GM12878 (cell line): Measurements from ENCODE around the gene HCST.

Experiments used
- E2F4 ChIP-seq: IDR thresholded peaks from 2 replicates; pipeline ENCODE4 v1.6.1; 2012; ENCODE audit warnings: low read depth, low read length, improper control_type of control experiment
- HDGF ChIP-seq: fragments of 450-650 bp; IDR thresholded peaks from 2 replicates; pipeline ENCODE4 v1.6.1; 2016; ENCODE audit warnings: antibody characterized with exemption
- RAD21 ChIP-seq: IDR thresholded peaks from 2 replicates; pipeline ENCODE4 v1.6.1; 2011; ENCODE audit warnings: mild to moderate bottlenecking, low read depth, low read length, moderate library complexity; ENCODE audit not compliant: insufficient read depth

- TF ChIP-seq E2F4 (no peak), HDGF (no peak), RAD21 (no peak)
Observed at GRCh38 chr19:35913589-35913988, 11.3 kb downstream of the HCST start.
